Putamen (tissue), 1 donor: ENCODE measurements around the gene TEK.
"Not testable (repeated sequence)": the region's sequence is repeated elsewhere in the genome, so short reads cannot be mapped to it uniquely, and the experiment has no call there.

Experiments
- DNase-seq: peaks from one replicate; pipeline ENCODE4 v3.0.0-alpha.2; 2016; ENCODE audit warnings: low spot score

The TEK gene

GRCh38 chr9:27108981-27109541 lies at the start of gene TEK:
Gene TEK, plus strand, starts transcription at chr9:27109225. Its CDS starts 366 bp downstream, at chr9:27109591.
- no peak for DNase-seq

GRCh38 chr9:27059412-27059811 lies 49.6 kb upstream of the TEK start:
- no peak for DNase-seq

- DNase-seq = no peak
These were observed 49.1 kb upstream of the TEK start for GRCh38 chr9:27059907-27060306.

DNA sequence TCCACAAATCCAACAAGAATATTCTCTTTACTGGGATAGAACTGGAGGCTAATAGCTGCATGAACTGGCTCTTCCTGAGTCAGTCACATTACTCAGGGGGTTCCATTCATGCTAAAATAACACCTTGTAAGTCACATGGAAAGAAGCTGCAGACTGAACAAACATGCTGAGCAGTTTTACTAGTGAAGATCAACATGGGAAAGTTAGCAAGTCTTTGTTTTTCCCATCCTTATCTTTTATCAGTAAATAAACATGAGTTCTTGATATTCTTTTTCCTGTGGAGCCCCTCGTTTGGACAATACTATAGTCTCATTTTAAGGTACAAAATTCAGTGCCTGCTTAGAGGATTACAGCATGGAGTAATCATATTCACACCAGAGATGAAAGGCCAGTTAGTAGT lies 43.7 kb upstream of the TEK start:
- no peak for DNase-seq

GRCh38 chr9:27073841-27074728 lies 34.9 kb upstream of the TEK start:
- no peak for DNase-seq

DNA sequence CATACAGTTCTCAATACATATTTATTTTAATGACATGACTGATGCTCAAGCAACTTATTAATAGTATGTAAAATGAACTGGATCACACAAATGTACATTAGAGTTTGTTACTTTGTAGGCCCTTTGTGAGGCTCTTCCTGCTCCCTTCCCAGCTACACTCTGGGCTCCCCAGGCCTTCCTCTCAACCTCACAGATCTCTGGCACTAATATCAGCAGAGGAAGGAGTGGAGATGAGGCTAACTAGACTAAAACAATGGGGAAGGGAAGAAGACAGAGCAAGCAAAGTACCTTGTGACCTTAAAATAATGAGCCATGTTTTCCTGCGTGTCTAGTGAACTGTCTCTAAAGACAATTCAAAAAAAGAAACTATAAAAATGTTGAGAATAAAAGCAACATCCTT lies 30.3 kb upstream of the TEK start:
- no peak for DNase-seq

DNA sequence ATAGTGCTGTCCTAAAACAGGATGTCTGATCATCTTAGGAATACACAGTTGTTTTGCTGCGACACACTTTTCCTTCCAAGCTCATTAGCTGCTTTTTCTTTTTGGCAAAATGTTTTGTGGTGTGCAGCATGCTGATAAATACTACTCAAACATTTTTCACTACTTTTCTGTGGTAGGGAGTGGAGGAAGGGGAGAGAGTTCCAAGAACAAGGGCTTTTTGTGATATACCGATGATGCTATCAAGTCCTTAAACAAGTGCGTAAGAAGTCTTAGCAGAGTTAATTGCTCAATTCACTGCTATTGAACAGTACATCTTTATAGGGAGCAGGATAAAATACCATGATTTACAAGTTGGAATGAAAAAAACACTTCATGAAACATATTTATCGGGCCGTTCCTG lies 23.6 kb upstream of the TEK start:
- DNase-seq = no peak

- no peak for DNase-seq
These were observed 22.0 kb upstream of the TEK start for GRCh38 chr9:27086818-27087680.

DNA sequence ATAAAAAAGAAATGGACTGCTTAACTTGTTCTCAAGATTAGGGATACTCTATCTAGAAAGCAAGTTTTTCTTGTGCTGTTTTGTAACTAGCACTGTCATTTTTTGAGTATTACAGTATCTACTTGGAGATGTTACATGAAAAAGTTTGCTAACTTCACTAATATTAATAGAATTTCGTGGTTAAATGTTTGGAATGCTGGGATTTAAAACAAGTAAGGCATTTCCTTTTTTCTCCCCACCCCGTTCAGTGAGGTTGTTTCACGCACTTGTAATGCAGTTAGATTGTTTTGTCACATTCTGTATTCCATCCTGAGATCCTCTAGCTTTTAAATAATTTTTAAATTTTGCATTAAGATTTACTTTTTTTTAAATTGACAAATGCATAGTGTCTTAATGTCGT lies 20.0 kb upstream of the TEK start:
- DNase-seq = no peak

DNA sequence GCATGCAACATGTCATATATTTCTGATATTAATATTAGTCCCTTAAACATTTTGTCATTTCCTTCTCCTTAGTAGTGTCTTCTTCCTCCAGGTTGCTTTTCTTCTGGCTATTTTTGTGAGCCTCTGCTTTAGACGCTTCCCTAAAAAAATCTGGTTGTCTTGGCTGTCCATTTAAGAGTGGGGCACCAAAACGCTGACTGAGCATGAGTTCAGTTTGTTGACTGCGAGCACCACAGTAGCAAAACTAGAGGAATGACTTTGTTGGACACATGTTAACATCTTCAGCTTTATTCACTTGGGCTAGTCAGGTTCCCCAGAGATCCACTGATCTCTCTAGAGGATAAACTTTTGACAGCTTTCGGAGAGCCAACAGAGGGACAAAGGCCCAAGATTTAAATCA lies 19.3 kb upstream of the TEK start:
- DNase-seq = no peak

- no peak for DNase-seq
These were observed 18.8 kb upstream of the TEK start for GRCh38 chr9:27090231-27090630.

GRCh38 chr9:27090711-27091110 lies 18.3 kb upstream of the TEK start:
- DNase-seq = no peak

DNA sequence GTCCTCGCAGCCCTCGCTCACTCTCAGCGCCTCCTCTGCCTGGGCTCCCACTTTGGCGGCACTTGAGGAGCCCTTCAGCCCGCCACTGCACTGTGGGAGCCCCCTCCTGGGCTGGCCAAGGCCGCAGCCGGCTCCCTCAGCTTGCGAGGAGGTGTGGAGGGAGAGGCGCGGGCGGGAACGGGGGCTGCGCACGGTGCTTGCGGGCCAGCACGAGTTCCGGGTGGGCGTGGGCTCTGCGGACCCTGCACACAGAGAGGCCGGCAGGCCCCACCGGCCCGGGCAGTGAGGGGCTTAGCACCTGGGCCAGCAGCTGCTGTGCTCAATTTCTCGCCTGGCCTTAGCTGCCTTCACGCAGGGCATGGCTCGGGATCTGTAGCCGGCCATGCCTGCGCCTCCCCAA lies 16.5 kb upstream of the TEK start:
- not testable (repeated sequence) for DNase-seq

GRCh38 chr9:27093384-27094067 lies 15.5 kb upstream of the TEK start:
- not testable (repeated sequence) for DNase-seq

DNA sequence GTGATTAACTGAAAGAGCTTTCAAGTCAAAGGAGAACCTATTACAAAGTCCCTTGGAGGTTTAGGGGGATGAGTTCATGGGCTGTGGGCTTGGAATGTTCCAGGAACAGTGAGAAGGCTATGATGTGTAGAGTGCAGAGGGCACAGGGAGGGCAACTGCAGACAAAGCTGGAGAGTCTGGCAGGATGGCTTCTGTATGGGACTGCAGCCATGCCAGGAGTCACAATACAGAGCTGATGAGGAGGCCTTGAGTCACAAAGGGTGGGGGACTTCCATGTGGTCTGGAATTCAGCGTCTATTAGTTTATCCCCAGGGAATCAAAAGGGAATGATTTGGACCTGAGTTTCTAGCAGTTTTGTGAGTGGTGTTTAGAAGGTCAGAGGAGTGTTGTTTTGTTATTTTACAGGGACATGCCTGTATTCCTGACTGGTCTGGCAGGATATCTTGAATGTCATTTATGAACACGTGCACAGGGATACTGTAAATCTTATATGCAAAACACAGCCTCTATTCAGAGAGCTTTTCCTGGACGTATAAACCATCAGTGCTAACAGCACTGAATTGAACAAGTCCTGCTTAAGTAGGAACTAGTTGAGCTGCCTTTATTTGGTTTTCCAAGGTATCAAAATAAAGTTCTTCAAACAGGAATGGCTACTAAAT lies 14.3 kb upstream of the TEK start:
- no peak for DNase-seq

DNA sequence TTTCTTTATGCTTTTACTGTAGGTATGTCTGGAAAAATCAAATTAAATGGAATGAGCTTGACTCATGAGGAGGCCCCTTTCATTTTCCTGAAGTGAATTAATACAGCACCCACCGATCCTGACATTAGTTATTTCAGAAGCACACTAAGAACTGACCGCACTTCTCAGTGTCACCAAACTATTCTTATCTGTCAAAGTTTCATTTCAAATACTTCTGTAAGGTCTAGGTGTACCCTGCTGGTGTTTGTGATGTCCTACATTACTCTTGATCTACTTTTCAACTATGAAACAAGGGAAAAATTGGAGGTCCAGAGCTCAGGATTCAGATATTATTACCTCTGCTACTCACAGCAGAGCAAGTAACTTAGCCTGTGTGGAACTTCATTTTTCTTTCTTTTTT lies 1.8 kb upstream of the TEK start:
- DNase-seq = no peak

- DNase-seq = no peak
These were observed 596 bp downstream of the TEK start for GRCh38 chr9:27109621-27110020.

GRCh38 chr9:27110181-27110580 lies 1.2 kb downstream of the TEK start:
- no peak for DNase-seq

- no peak for DNase-seq
These were observed 3.2 kb downstream of the TEK start for GRCh38 chr9:27112235-27112634.

- DNase-seq = no peak
These were observed 8.6 kb downstream of the TEK start for GRCh38 chr9:27117489-27118135.

GRCh38 chr9:27118916-27119315 lies 9.9 kb downstream of the TEK start:
- no peak for DNase-seq
